ENCODE measurements around the gene RAMP3.

DNA sequence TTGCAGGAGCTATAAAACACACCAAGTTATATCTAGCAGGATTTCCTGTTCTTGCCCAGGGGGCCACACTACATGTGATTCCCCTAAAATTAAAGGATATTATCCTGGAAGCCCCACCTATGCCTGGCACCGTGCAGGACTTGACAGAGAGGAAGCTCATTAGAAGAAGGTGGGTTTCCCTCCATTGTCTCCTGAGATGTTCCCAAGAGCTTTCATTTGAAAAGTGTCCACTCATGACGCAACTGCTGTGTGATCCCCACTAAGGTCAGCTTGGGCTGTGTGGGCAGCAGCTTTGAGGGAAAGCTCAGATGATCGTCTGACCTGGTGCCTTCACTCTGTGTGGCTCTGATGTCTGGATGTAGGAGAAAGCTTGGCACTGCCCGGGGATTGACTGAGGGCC lies 53.5 kb downstream of the RAMP3 start:
- TF ChIP-seq, protein P1, sequence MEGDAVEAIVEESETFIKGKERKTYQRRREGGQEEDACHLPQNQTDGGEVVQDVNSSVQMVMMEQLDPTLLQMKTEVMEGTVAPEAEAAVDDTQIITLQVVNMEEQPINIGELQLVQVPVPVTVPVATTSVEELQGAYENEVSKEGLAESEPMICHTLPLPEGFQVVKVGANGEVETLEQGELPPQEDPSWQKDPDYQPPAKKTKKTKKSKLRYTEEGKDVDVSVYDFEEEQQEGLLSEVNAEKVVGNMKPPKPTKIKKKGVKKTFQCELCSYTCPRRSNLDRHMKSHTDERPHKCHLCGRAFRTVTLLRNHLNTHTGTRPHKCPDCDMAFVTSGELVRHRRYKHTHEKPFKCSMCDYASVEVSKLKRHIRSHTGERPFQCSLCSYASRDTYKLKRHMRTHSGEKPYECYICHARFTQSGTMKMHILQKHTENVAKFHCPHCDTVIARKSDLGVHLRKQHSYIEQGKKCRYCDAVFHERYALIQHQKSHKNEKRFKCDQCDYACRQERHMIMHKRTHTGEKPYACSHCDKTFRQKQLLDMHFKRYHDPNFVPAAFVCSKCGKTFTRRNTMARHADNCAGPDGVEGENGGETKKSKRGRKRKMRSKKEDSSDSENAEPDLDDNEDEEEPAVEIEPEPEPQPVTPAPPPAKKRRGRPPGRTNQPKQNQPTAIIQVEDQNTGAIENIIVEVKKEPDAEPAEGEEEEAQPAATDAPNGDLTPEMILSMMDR (IDR thresholded peaks at IDR 0.05), result no peak
- TF ChIP-seq POLR2A (IDR thresholded peaks at IDR 0.05) (no peak), POLR2AphosphoS5 (IDR thresholded peaks at IDR 0.05) (peak; percentile 15), EP300 (IDR thresholded peaks at IDR 0.05) (no peak)

Data from gastroesophageal sphincter (tissue), 3 donors.